Effector memory CD4-positive, alpha-beta T cell (primary cell): Measurements from ENCODE around the gene USP48.
A peak's percentile ranks its signal among the peaks of the same experiment; 100 is the strongest.

Experiments used
- DNase-seq, 3 donors: peaks; one replicate each; pipeline ENCODE4 v3.0.0-alpha.2; 2020
- H3K27ac ChIP-seq: 2 replicates; pipeline ENCODE4 v1.7.0; 2013; ENCODE audit warnings: mild to moderate bottlenecking, low read length, moderate library complexity; ENCODE audit not compliant: insufficient read depth, poor library complexity, severe bottlenecking
- H3K27me3 ChIP-seq: replicated peaks from 2 replicates; pipeline ENCODE4 v1.7.0; 2013; ENCODE audit warnings: mild to moderate bottlenecking, low read length; ENCODE audit not compliant: insufficient read depth, control insufficient read depth, poor library complexity, severe bottlenecking
- H3K36me3 ChIP-seq: 2 replicates; pipeline ENCODE4 v1.7.0; 2013; ENCODE audit warnings: mild to moderate bottlenecking, low read length, moderate library complexity; ENCODE audit not compliant: control insufficient read depth, insufficient read depth
- H3K4me1 ChIP-seq: 2 replicates; pipeline ENCODE4 v1.7.0; 2013; ENCODE audit warnings: low read length, mild to moderate bottlenecking; ENCODE audit not compliant: control insufficient read depth, insufficient read depth, poor library complexity, severe bottlenecking
- H3K4me3 ChIP-seq: 2 replicates; pipeline ENCODE4 v1.7.0; 2013; ENCODE audit warnings: low read length, low read depth, mild to moderate bottlenecking; ENCODE audit not compliant: insufficient read depth, poor library complexity, severe bottlenecking
- H3K9me3 ChIP-seq: 2 replicates; pipeline ENCODE4 v1.7.0; 2013; ENCODE audit warnings: mild to moderate bottlenecking, low read length, moderate library complexity; ENCODE audit not compliant: control insufficient read depth

USP48 gene

GRCh38 chr1:21815724-21816321 lies 32.9 kb upstream of the USP48 start:
- H3K36me3 ChIP-seq = no peaks in the 10 kb centered on the region
- no peaks in the 10 kb centered on the region for H3K27me3 ChIP-seq
- no peak overlapping the region for H3K27ac ChIP-seq
- H3K9me3 ChIP-seq = no peaks in the 10 kb centered on the region
- no peak for DNase-seq
- no peak overlapping the region for H3K4me3 ChIP-seq
- H3K4me1 ChIP-seq = no peaks in the 10 kb centered on the region

GRCh38 chr1:21814981-21815582 lies 32.1 kb upstream of the USP48 start:
- Histone ChIP-seq H3K27ac (no peak overlapping the region), H3K4me1 (no peaks in the 10 kb centered on the region)

GRCh38 chr1:21814241-21814918 lies 31.4 kb upstream of the USP48 start:
- DNase-seq = no peak
- H3K27ac ChIP-seq = no peak overlapping the region
- H3K4me1 ChIP-seq = no peaks in the 10 kb centered on the region
- H3K4me3 ChIP-seq = peak overlapping the region; percentile 35
- H3K27me3 ChIP-seq = no peaks in the 10 kb centered on the region
- H3K36me3 ChIP-seq = no peaks in the 10 kb centered on the region
- no peaks in the 10 kb centered on the region for H3K9me3 ChIP-seq

More at GRCh38 chr1:21814981-21815582, 32.1 kb upstream of the USP48 start:
- H3K27me3 ChIP-seq = no peaks in the 10 kb centered on the region
- H3K36me3 ChIP-seq = no peaks in the 10 kb centered on the region
- no peaks in the 10 kb centered on the region for H3K9me3 ChIP-seq
- DNase-seq = no peak
- no peak overlapping the region for H3K4me3 ChIP-seq

GRCh38 chr1:21813542-21813941 lies 30.6 kb upstream of the USP48 start:
- Histone ChIP-seq H3K4me3 (no peak overlapping the region), H3K4me1 (no peaks in the 10 kb centered on the region), H3K27ac (no peak overlapping the region), H3K9me3 (no peaks in the 10 kb centered on the region), H3K36me3 (no peaks in the 10 kb centered on the region), H3K27me3 (no peaks in the 10 kb centered on the region)
- no peak for DNase-seq

- H3K4me1 ChIP-seq = no peaks in the 10 kb centered on the region
- no peak within 1 kb of the TSS for H3K27ac ChIP-seq
- DNase-seq = no peak
- no peaks in the 10 kb centered on the region for H3K27me3 ChIP-seq
- H3K9me3 ChIP-seq = no peaks in the 10 kb centered on the region
- H3K36me3 ChIP-seq = no peaks in the 10 kb centered on the region
- H3K4me3 ChIP-seq = no peak within 1 kb of the TSS
These were observed 28.9 kb upstream of the USP48 start, which contains the start of gene LDLRAD2 for GRCh38 chr1:21811875-21812305. Gene LDLRAD2 (plus strand): TSS chr1:21812265. CDS start chr1:21812452, 187 bp downstream.

GRCh38 chr1:21804536-21804935 lies 21.6 kb upstream of the USP48 start:
- H3K27ac ChIP-seq = no peak overlapping the region
- DNase-seq = no peak
- no peaks in the 10 kb centered on the region for H3K4me1 ChIP-seq
- H3K9me3 ChIP-seq = no peaks in the 10 kb centered on the region
- H3K36me3 ChIP-seq = no peaks in the 10 kb centered on the region
- no peaks in the 10 kb centered on the region for H3K27me3 ChIP-seq
- H3K4me3 ChIP-seq = no peak overlapping the region

- Histone ChIP-seq H3K9me3 (no peaks in the 10 kb centered on the region), H3K27me3 (no peaks in the 10 kb centered on the region), H3K36me3 (no peaks in the 10 kb centered on the region), H3K27ac (no peak overlapping the region), H3K4me3 (no peak overlapping the region), H3K4me1 (no peaks in the 10 kb centered on the region)
- DNase-seq = no peak
These were observed 18.2 kb upstream of the USP48 start for GRCh38 chr1:21801100-21801499.

GRCh38 chr1:21799730-21800129 lies 16.8 kb upstream of the USP48 start:
- Histone ChIP-seq H3K27ac (no peak overlapping the region), H3K9me3 (no peaks in the 10 kb centered on the region), H3K4me3 (no peak overlapping the region), H3K36me3 (no peaks in the 10 kb centered on the region), H3K27me3 (no peaks in the 10 kb centered on the region), H3K4me1 (no peaks in the 10 kb centered on the region)
- DNase-seq = no peak

- Histone ChIP-seq H3K27ac (no peak overlapping the region), H3K4me3 (no peak overlapping the region), H3K27me3 (no peaks in the 10 kb centered on the region), H3K36me3 (no peaks in the 10 kb centered on the region), H3K4me1 (no peaks in the 10 kb centered on the region), H3K9me3 (no peaks in the 10 kb centered on the region)
- DNase-seq = no peak
These were observed 12.1 kb upstream of the USP48 start for GRCh38 chr1:21795075-21795474.

GRCh38 chr1:21794656-21795055 lies 11.7 kb upstream of the USP48 start:
- Histone ChIP-seq H3K27me3 (no peaks in the 10 kb centered on the region), H3K9me3 (no peaks in the 10 kb centered on the region), H3K36me3 (no peaks in the 10 kb centered on the region), H3K4me3 (no peak overlapping the region), H3K4me1 (no peaks in the 10 kb centered on the region), H3K27ac (no peak overlapping the region)
- DNase-seq = no peak
